IMR-90 (cell line): ENCODE measurements around the gene SLC22A31. TPM values are rescaled to one million over a fixed set of nuclear protein-coding genes. Genes with fewer than 3 reads are reported as not detected.

Source experiments
- ATAC-seq: fragments of 200-7000 bp; cut with Tn5 transposase; 2 replicates; pipeline ENCODE4 v1.9.1; 2020; ENCODE audit warnings: low read depth, mild to moderate bottlenecking, moderate library complexity
- BruUV-seq: library from RNA; stranded (reverse); fragments of 400-500 nt; replicated peaks from 2 replicates; lab custom pipeline; 2021; lab: Mats Ljungman, UMichigan
- CTCF ChIA-PET: fragments of 300-600 bp; formaldehyde crosslinking; extraction: SDS; loops from one replicate; lab custom pipeline; 2021; ENCODE audit warnings: antibody characterized with exemption; lab: Yijun Ruan, JAX
- POLR2A ChIA-PET: fragments of 300-600 bp; sonication (Branson Sonifier 250); formaldehyde crosslinking; loops from one replicate; lab custom pipeline; 2022; ENCODE audit warnings: antibody characterized with exemption; ENCODE audit not compliant: unreplicated experiment; lab: Charles Lee
- DNase-seq: peaks from one replicate; pipeline ENCODE4 v3.0.0; 2013
- H2AFZ ChIP-seq: replicated peaks from 2 replicates; pipeline ENCODE3; 2013; ENCODE audit warnings: low read length, mild to moderate bottlenecking; ENCODE audit not compliant: poor library complexity
- H2AK5ac ChIP-seq: 2 replicates; pipeline ENCODE4 v1.6.1; 2013; ENCODE audit warnings: low read depth, low read length, inconsistent platforms
- H2AK9ac ChIP-seq: replicated peaks from 2 replicates; pipeline ENCODE3; 2013; ENCODE audit warnings: mild to moderate bottlenecking, low read depth, low read length, moderate library complexity; ENCODE audit not compliant: poor library complexity
- H2BK120ac ChIP-seq: 2 replicates; pipeline ENCODE4 v1.6.1; 2013; ENCODE audit warnings: low read depth, low read length, inconsistent platforms
- H2BK15ac ChIP-seq: 3 replicates; pipeline ENCODE4 v1.6.1; 2013; ENCODE audit warnings: low read depth, low read length, inconsistent platforms
- H2BK20ac ChIP-seq: 2 replicates; pipeline ENCODE4 v1.6.1; 2013; ENCODE audit warnings: low read depth, mild to moderate bottlenecking, inconsistent platforms, low read length, moderate library complexity
- H2BK5ac ChIP-seq: 2 replicates; pipeline ENCODE4 v1.6.1; 2013; ENCODE audit warnings: mild to moderate bottlenecking, low read depth, low read length, inconsistent platforms; ENCODE audit not compliant: poor library complexity, severe bottlenecking
- H3K14ac ChIP-seq: replicated peaks from 2 replicates; pipeline ENCODE4 v1.6.1; 2013; ENCODE audit warnings: low read depth, low read length, inconsistent platforms
- H3K18ac ChIP-seq: 2 replicates; pipeline ENCODE4 v1.6.1; 2013; ENCODE audit warnings: low read depth, low read length, control low read depth
- H3K23ac ChIP-seq: 2 replicates; pipeline ENCODE4 v1.6.1; 2013; ENCODE audit warnings: low read depth, low read length, inconsistent platforms
- H3K27ac ChIP-seq: 2 replicates; pipeline ENCODE4 v1.5.1; 2013; ENCODE audit warnings: mild to moderate bottlenecking, control low read depth, low read length; ENCODE audit not compliant: insufficient read depth
- H3K27me3 ChIP-seq: 2 replicates; pipeline ENCODE4 v1.6.1; 2013; ENCODE audit warnings: low read length; ENCODE audit not compliant: control insufficient read depth, insufficient read depth
- H3K36me3 ChIP-seq: 2 replicates; pipeline ENCODE4 v1.6.1; 2013; ENCODE audit warnings: low read length, mixed read lengths; ENCODE audit not compliant: control insufficient read depth, insufficient read depth
- H3K4ac ChIP-seq: 2 replicates; pipeline ENCODE4 v1.6.1; 2013; ENCODE audit warnings: low read depth, low read length, inconsistent platforms
- H3K4me1 ChIP-seq: 2 replicates; pipeline ENCODE4 v1.6.1; 2013; ENCODE audit warnings: low read length, mixed read lengths; ENCODE audit not compliant: control insufficient read depth, insufficient read depth
- H3K4me2 ChIP-seq: 2 replicates; pipeline ENCODE4 v1.6.1; 2013; ENCODE audit warnings: low read depth, mild to moderate bottlenecking, control low read depth, low read length, moderate library complexity
- H3K4me3 ChIP-seq: 2 replicates; pipeline ENCODE4 v1.5.1; 2013; ENCODE audit warnings: low read depth, mild to moderate bottlenecking, control low read depth, low read length, moderate library complexity; ENCODE audit not compliant: insufficient read depth
- H3K56ac ChIP-seq: 2 replicates; pipeline ENCODE4 v1.6.1; 2013; ENCODE audit warnings: low read length, inconsistent platforms; ENCODE audit not compliant: insufficient read depth; ENCODE audit errors: extremely low read depth
- H3K79me1 ChIP-seq, 2 experiments: 2 replicates each; pipeline ENCODE4 v1.6.1; 2013; ENCODE audit warnings: low read length in 2 of 2, inconsistent platforms in 1 of 2, low read depth in 1 of 2
- H3K9ac ChIP-seq: 2 replicates; pipeline ENCODE4 v1.6.1; 2013; ENCODE audit warnings: low read depth, low read length, control low read depth
- H3K9me1 ChIP-seq: 2 replicates; pipeline ENCODE4 v1.6.1; 2013; ENCODE audit warnings: low read length, inconsistent platforms; ENCODE audit not compliant: insufficient read depth
- H3K9me3 ChIP-seq: 2 replicates; pipeline ENCODE4 v1.6.1; 2013; ENCODE audit warnings: low read length; ENCODE audit not compliant: control insufficient read depth, insufficient read depth
- H4K20me1 ChIP-seq: 2 replicates; pipeline ENCODE4 v1.6.1; 2013; ENCODE audit warnings: low read length, inconsistent platforms; ENCODE audit not compliant: insufficient read depth
- H4K5ac ChIP-seq: 2 replicates; pipeline ENCODE4 v1.6.1; 2013; ENCODE audit warnings: mild to moderate bottlenecking, low read depth, low read length, control low read depth
- H4K8ac ChIP-seq, 2 experiments: 2 replicates each; pipeline ENCODE4 v1.6.1; 2013; ENCODE audit warnings: low read depth in 2 of 2, low read length in 2 of 2, control low read depth in 1 of 2, inconsistent platforms in 1 of 2
- H4K91ac ChIP-seq: 2 replicates; pipeline ENCODE4 v1.6.1; 2013; ENCODE audit warnings: low read depth, low read length, inconsistent platforms; ENCODE audit not compliant: insufficient read depth
- CHD1 ChIP-seq: IDR thresholded peaks from 2 replicates; pipeline ENCODE4 v1.6.1; 2012; ENCODE audit warnings: low read depth, low read length, improper control_type of control experiment
- POLR2A ChIP-seq: IDR thresholded peaks from 2 replicates; pipeline ENCODE4 v1.6.1; 2012; ENCODE audit warnings: mild to moderate bottlenecking, low read depth, low read length
- RAD21 ChIP-seq: IDR thresholded peaks from 2 replicates; pipeline ENCODE4 v1.6.1; 2012; ENCODE audit warnings: low read length, improper control_type of control experiment
- WGBS, 2 experiments: methylation state at CpG; one replicate each; pipeline versions ENCODE4 v1.1.5 to v1.1.7; 2013; ENCODE audit warnings: missing lambda C conversion rate in 2 of 2; ENCODE audit not compliant: insufficient read length in 1 of 2; ENCODE audit errors: extremely low coverage in 2 of 2; 5-methylcytosine and 5-hydroxymethylcytosine counted together
- dilution Hi-C: fragments of 300-500 bp; cut with HindIII; formaldehyde crosslinking; loops from one replicate; pipeline ENCODE4 v1.14.3; 2018; ENCODE audit warnings: low sequenced_read_pairs; ENCODE audit not compliant: unreplicated experiment
- in situ Hi-C: fragments of 300-500 bp; cut with MboI; formaldehyde crosslinking; loops from 3 replicates; pipeline ENCODE4 v1.14.3; 2019; ENCODE audit warnings: low sequenced_read_pairs, inconsistent platforms, mixed read lengths
- intact Hi-C: fragments of 100-400 bp; cut with micrococcal nuclease; formaldehyde crosslinking; loops from 2 replicates; pipeline ENCODE4 v1.10.0; 2022
- polyA plus RNA-seq, 3 experiments: library from polyadenylated mRNA; depleted of rRNA; stranded (reverse); fragments of >200 nt; gene quantifications; 2 replicates each; pipeline ENCODE4 v1.2.3, GENCODE V29; 2012; ENCODE audit warnings: low replicate concordance in 1 of 3
- total RNA-seq: library from RNA; depleted of rRNA; stranded (reverse); fragments of >200 nt; gene quantifications from 2 replicates; pipeline ENCODE4 v1.2.3, GENCODE V29; 2012
- TF ChIP-seq, protein P1 (sequence below): fragments of 150-350 bp; IDR thresholded peaks from 2 replicates; pipeline ENCODE4 v1.6.1; 2017; ENCODE audit warnings: mild to moderate bottlenecking, antibody characterized with exemption, low read length, low read depth
- TF ChIP-seq, protein P2 (sequence below): conservative IDR thresholded peaks from 2 replicates; pipeline ENCODE4 v1.5.1; 2012; ENCODE audit warnings: mild to moderate bottlenecking, low read depth, low read length, improper control_type of control experiment

The SLC22A31 gene
- total and polyA plus RNA-seq, 2 of the 4 experiments (the other 2 are of a cell fraction), result 0.18 to 5.5 TPM

DNA sequence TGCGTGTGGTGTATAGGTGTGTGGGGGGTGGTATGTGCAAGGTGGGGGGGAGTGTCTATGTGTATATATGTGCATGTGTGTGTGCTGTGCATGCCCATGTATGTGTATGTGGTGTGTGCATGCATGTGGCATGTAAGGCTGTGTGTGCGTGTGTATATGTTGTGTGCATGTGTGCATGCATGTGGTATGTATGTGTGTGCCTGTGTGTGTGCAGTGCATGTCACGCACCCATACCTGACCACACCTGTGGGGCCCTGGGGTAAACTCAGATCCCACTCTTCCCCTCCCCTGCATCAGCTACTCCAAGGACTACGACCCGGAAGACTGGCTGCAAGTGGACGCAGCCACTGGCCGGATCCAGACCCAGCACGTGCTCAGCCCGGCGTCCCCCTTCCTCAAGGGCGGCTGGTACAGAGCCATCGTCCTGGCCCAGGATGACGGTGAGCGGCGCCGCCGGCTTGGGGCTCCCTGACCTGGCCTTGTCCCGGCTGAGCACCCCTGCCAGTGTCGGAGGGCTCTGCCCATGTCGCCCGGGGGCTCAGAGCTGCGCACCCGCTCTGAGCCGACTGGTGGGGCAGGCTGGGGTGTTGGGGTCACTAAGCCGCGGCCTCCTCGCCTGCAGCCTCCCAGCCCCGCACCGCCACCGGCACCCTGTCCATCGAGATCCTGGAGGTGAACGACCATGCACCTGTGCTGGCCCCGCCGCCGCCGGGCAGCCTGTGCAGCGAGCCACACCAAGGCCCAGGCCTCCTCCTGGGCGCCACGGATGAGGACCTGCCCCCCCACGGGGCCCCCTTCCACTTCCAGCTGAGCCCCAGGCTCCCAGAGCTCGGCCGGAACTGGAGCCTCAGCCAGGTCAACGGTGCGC lies 9.1 kb downstream of the SLC22A31 start:
- intact Hi-C loops (no loop called here), dilution Hi-C loops (no loop called here), in situ Hi-C loops (no loop called here)
- no peak overlapping the region for H3K23ac ChIP-seq
- no peak overlapping the region for H4K8ac ChIP-seq
- no peak overlapping the region for H2BK20ac ChIP-seq
- H3K9ac ChIP-seq, result no peak overlapping the region
- no peak overlapping the region for H2BK15ac ChIP-seq
- no peaks in the 10 kb centered on the region; the same call in 1 of the 2 replicates for H4K20me1 ChIP-seq
- ChIA-PET POLR2A (no interaction called here), CTCF (no interaction called here)
- no peak overlapping the region for H2BK5ac ChIP-seq
- no peak overlapping the region for H3K4me3 ChIP-seq
- no peak overlapping the region for H2AK5ac ChIP-seq
- no peaks in the 10 kb centered on the region for H3K36me3 ChIP-seq
- TF ChIP-seq CHD1 (no peak), RAD21 (no peak), POLR2A (no peak)
- TF ChIP-seq, protein P1, sequence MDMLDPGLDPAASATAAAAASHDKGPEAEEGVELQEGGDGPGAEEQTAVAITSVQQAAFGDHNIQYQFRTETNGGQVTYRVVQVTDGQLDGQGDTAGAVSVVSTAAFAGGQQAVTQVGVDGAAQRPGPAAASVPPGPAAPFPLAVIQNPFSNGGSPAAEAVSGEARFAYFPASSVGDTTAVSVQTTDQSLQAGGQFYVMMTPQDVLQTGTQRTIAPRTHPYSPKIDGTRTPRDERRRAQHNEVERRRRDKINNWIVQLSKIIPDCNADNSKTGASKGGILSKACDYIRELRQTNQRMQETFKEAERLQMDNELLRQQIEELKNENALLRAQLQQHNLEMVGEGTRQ, result no peak
- TF ChIP-seq, protein P2, sequence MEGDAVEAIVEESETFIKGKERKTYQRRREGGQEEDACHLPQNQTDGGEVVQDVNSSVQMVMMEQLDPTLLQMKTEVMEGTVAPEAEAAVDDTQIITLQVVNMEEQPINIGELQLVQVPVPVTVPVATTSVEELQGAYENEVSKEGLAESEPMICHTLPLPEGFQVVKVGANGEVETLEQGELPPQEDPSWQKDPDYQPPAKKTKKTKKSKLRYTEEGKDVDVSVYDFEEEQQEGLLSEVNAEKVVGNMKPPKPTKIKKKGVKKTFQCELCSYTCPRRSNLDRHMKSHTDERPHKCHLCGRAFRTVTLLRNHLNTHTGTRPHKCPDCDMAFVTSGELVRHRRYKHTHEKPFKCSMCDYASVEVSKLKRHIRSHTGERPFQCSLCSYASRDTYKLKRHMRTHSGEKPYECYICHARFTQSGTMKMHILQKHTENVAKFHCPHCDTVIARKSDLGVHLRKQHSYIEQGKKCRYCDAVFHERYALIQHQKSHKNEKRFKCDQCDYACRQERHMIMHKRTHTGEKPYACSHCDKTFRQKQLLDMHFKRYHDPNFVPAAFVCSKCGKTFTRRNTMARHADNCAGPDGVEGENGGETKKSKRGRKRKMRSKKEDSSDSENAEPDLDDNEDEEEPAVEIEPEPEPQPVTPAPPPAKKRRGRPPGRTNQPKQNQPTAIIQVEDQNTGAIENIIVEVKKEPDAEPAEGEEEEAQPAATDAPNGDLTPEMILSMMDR, result no peak
- no peak overlapping the region for H2BK120ac ChIP-seq
- H3K4me1 ChIP-seq, result peaks cover 6% of the 10 kb centered on the region
- H3K79me1 ChIP-seq, result no peaks in the 10 kb centered on the region
- no peak overlapping the region for H4K5ac ChIP-seq
- 52% methylated on average over 5 of the region's 44 CpGs; no CpG with 5 or more reads in 1 of the 2 experiments for WGBS, 2 experiments
- no peak overlapping the region for H3K14ac ChIP-seq
- H2AK9ac ChIP-seq, result peak overlapping the region; percentile 72
- H3K27me3 ChIP-seq, result no peaks in the 10 kb centered on the region; the same call in 1 of the 2 replicates
- peaks cover 3% of the 10 kb centered on the region; the same call in 1 of the 2 replicates for H3K9me1 ChIP-seq
- H3K4ac ChIP-seq, result no peak overlapping the region
- no peak overlapping the region for H3K56ac ChIP-seq
- no peak overlapping the region for H3K27ac ChIP-seq
- H4K91ac ChIP-seq, result no peak overlapping the region
- H3K18ac ChIP-seq, result no peak overlapping the region
- ATAC-seq (no peak), DNase-seq (no peak)
- BruUV-seq, result no TSS peak
- H2AFZ ChIP-seq, result peak overlapping the region; percentile 63
- no peak overlapping the region for H3K4me2 ChIP-seq
- no peaks in the 10 kb centered on the region for H3K9me3 ChIP-seq
